GM12875 (cell line): ENCODE measurements around the gene CCDC63.

Experiments used
- H3K4me3 ChIP-seq: one replicate; pipeline ENCODE4 v1.5.1; 2011; ENCODE audit warnings: low read depth, low read length, control low read depth
- TF ChIP-seq, protein P1 (sequence below): IDR thresholded peaks from 2 replicates; pipeline ENCODE4 v1.5.1; 2011; ENCODE audit warnings: low read depth, mild to moderate bottlenecking, control low read depth, inconsistent platforms, low read length, moderate library complexity, borderline replicate concordance; ENCODE audit not compliant: insufficient read depth

The CCDC63 gene

DNA sequence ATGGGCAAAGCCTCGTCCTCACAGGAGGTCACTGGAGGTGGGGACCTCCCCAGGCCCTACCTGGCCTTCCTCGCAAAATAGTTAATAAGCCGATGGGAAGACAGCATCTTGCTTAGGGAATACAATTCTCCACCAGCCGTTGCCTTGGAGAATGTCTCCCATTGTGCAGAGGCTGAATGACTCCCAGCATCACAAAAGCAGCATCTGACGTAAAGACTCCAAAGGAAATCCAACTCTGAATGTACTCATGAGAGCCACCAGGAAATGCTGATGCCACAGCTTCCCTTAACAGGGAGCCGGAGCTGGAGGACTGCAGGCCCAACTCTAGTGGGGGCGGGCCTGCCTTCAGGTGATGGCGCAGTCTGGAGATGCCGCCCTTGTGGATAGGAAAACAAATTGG lies 15.5 kb downstream of the CCDC63 start:
- TF ChIP-seq, protein P1, sequence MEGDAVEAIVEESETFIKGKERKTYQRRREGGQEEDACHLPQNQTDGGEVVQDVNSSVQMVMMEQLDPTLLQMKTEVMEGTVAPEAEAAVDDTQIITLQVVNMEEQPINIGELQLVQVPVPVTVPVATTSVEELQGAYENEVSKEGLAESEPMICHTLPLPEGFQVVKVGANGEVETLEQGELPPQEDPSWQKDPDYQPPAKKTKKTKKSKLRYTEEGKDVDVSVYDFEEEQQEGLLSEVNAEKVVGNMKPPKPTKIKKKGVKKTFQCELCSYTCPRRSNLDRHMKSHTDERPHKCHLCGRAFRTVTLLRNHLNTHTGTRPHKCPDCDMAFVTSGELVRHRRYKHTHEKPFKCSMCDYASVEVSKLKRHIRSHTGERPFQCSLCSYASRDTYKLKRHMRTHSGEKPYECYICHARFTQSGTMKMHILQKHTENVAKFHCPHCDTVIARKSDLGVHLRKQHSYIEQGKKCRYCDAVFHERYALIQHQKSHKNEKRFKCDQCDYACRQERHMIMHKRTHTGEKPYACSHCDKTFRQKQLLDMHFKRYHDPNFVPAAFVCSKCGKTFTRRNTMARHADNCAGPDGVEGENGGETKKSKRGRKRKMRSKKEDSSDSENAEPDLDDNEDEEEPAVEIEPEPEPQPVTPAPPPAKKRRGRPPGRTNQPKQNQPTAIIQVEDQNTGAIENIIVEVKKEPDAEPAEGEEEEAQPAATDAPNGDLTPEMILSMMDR: no peak
- H3K4me3 ChIP-seq: no peak overlapping the region

DNA sequence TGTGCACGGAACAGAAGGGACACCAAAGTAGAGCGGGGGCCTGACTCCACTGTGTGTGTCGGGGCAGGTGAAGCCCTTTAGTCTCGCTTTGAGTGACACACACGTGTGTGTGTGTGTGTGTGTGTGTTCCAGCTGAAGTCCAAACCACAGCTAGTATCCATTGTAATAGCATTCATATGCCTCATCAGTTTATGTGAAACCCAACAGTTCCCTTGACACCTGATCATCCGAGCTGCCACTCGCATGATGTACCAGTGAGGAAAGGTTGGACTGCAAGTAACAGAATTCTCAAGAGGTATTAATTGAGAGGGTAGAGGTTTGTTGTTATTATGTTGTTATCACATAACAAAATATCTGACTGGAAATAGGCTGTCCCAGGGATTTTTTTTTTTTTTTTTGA lies 16.4 kb downstream of the CCDC63 start:
- TF ChIP-seq, protein P1: no peak
- no peak overlapping the region for H3K4me3 ChIP-seq

DNA sequence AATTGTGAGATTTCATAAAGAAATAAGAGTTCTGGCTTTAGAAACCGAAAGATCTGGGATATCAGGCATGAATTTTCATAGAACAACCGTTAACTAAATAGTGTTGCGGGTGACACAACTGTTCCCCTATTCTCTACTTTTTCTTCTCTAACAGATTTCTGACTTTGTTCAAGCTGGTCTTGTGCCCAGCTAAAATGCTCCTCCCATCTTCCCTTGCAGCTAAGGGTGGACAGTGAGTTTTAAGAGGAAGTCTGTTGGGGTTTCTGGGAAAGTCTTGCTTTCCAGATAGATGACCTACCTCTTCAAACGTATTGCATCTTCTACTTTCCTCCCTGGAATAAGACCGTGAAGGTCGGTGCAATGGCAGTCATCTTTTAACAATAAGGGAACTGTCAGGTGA lies 18.7 kb downstream of the CCDC63 start:
- TF ChIP-seq, protein P1: no peak
- no peak overlapping the region for H3K4me3 ChIP-seq

DNA sequence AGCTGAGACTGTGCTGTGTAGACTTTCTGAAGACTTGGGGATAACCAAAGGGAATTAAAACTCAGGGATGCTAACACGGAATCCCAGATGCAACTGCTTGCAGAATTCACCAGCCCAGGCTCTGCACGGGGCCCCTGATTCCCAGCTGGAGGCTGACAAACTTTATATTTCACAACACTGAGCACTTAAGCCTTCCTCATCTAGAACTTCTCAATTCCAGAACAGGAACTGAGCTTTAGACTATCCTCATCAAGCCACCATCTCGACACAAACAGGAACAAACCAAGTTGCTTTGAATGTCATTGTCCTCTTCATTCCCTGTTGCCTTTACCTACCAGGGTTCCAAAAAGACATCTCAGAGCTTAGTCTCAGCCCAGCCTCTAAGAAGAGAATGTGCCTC lies 22.2 kb downstream of the CCDC63 start:
- TF ChIP-seq, protein P1: no peak
- H3K4me3 ChIP-seq: no peak overlapping the region

DNA sequence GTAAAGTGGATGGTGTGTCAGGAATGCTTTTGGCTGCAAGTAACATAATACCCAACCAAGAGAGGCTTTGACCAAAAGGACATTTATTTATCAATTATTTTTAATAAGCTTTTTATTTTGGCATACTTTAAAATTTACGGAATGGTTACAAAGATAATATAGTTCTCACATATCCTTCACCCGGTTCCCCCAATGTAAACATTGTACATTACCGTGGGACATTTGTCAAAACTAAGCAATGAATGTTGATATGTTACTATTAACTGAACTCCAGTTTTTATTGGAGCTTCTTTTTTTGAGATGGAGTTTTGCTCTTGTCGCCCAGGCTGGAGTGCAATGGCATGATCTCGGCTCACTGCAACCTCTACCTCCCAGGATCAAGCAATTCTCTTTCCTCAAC lies 23.0 kb downstream of the CCDC63 start:
- TF ChIP-seq, protein P1: no peak
- no peak overlapping the region for H3K4me3 ChIP-seq

DNA sequence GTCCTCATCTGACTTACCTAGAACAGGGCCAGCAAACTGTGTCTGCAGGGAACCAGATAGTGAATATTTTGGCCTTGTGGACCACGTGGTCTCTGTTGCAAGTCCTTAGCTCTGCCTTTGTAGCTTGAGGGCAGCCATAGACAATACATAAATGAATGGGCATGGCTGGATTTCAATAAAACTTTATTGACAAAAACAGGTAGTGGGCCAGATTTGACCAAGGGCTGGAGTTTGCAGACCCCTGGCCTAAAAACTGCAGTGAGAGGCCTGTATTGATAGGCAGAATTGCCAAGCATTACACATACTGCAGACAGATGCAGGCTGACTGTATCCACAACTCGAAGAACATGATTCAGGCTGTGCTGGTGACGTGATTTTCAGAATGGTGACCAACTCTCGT lies 25.3 kb downstream of the CCDC63 start:
- no peak overlapping the region for H3K4me3 ChIP-seq
- TF ChIP-seq, protein P1: no peak

DNA sequence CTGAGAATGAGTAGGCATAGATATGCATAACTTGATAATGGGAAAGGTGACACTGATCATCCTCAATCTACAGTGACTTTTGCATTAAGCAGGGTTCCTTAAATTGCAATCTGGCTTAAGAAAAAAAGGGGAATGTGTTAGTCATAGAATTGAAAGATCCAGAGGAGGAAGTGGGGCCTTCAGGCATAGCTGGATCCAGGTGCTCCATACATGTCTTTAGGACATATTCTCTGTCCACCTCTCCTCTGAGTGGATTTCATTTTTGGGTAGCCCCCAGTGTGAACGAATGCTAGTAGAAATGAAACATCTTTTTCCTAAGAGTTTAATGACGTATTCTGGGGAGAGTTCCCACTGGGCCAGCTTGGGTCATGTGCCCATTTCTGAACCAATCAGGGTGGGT lies 27.6 kb downstream of the CCDC63 start:
- TF ChIP-seq, protein P1: no peak
- no peak overlapping the region for H3K4me3 ChIP-seq
